ENCODE measurements around the gene NALCN. TPM values are rescaled to one million over a fixed set of nuclear protein-coding genes. Genes with fewer than 3 reads are reported as not detected.

The NALCN gene
- total RNA-seq, 1 donor from 2014 or later: 0.81 TPM

GRCh38 chr13:101065329-101065728 lies 351.0 kb downstream of the NALCN start:
- Mint-ChIP-seq H3K9me3 (ENCODE audit: unreplicated experiment) (no peaks in the 10 kb centered on the region), H3K36me3 (ENCODE audit: unreplicated experiment) (no peaks in the 10 kb centered on the region), H3K27me3 (ENCODE audit: unreplicated experiment) (no peaks in the 10 kb centered on the region), H3K4me3 (ENCODE audit: unreplicated experiment) (no peak overlapping the region), H3K4me1 (ENCODE audit: low read depth, unreplicated experiment) (no peaks in the 10 kb centered on the region), H3K27ac (ENCODE audit: unreplicated experiment) (no peak overlapping the region)
- TF ChIP-seq CTCF (IDR thresholded peaks at IDR 0.05; ENCODE audit: partially characterized antibody, unreplicated experiment): no peak
- DNase-seq: no peak

GRCh38 chr13:101059793-101060192 lies 356.5 kb downstream of the NALCN start:
- no peaks in the 10 kb centered on the region for H3K27me3 Mint-ChIP-seq (ENCODE audit: unreplicated experiment)
- no peaks in the 10 kb centered on the region for H3K4me1 Mint-ChIP-seq (ENCODE audit: low read depth, unreplicated experiment)
- H3K36me3 Mint-ChIP-seq (ENCODE audit: unreplicated experiment): peaks cover 4% of the 10 kb centered on the region
- no peaks in the 10 kb centered on the region for H3K9me3 Mint-ChIP-seq (ENCODE audit: unreplicated experiment)
- no peak for TF ChIP-seq CTCF (IDR thresholded peaks at IDR 0.05; ENCODE audit: partially characterized antibody, unreplicated experiment)
- no peak for DNase-seq
- H3K27ac Mint-ChIP-seq (ENCODE audit: unreplicated experiment): no peak overlapping the region
- H3K4me3 Mint-ChIP-seq (ENCODE audit: unreplicated experiment): no peak overlapping the region

GRCh38 chr13:101058841-101059240 lies 357.5 kb downstream of the NALCN start:
- H3K4me3 Mint-ChIP-seq (ENCODE audit: unreplicated experiment): no peak overlapping the region
- H3K27me3 Mint-ChIP-seq (ENCODE audit: unreplicated experiment): no peaks in the 10 kb centered on the region
- no peaks in the 10 kb centered on the region for H3K9me3 Mint-ChIP-seq (ENCODE audit: unreplicated experiment)
- peaks cover 4% of the 10 kb centered on the region for H3K36me3 Mint-ChIP-seq (ENCODE audit: unreplicated experiment)
- no peaks in the 10 kb centered on the region for H3K4me1 Mint-ChIP-seq (ENCODE audit: low read depth, unreplicated experiment)
- no peak for TF ChIP-seq CTCF (IDR thresholded peaks at IDR 0.05; ENCODE audit: partially characterized antibody, unreplicated experiment)
- DNase-seq: no peak
- no peak overlapping the region for H3K27ac Mint-ChIP-seq (ENCODE audit: unreplicated experiment)

GRCh38 chr13:101053301-101054093 lies 362.8 kb downstream of the NALCN start:
- peaks cover 2% of the 10 kb centered on the region for H3K27me3 Mint-ChIP-seq (ENCODE audit: unreplicated experiment)
- TF ChIP-seq CTCF (IDR thresholded peaks at IDR 0.05; ENCODE audit: partially characterized antibody, unreplicated experiment): no peak
- H3K4me1 Mint-ChIP-seq (ENCODE audit: low read depth, unreplicated experiment): no peaks in the 10 kb centered on the region
- H3K27ac Mint-ChIP-seq (ENCODE audit: unreplicated experiment): no peak overlapping the region
- no peak for DNase-seq
- no peaks in the 10 kb centered on the region for H3K9me3 Mint-ChIP-seq (ENCODE audit: unreplicated experiment)
- H3K4me3 Mint-ChIP-seq (ENCODE audit: unreplicated experiment): no peak overlapping the region
- H3K36me3 Mint-ChIP-seq (ENCODE audit: unreplicated experiment): peaks cover 4% of the 10 kb centered on the region

- no peak for DNase-seq
Measured at GRCh38 chr13:101049166-101049850, 367.0 kb downstream of the NALCN start.

More at GRCh38 chr13:101049166-101049850, 367.0 kb downstream of the NALCN start:
- Mint-ChIP-seq H3K9me3 (ENCODE audit: unreplicated experiment) (no peaks in the 10 kb centered on the region), H3K27ac (ENCODE audit: unreplicated experiment) (no peak overlapping the region), H3K27me3 (ENCODE audit: unreplicated experiment) (peaks cover 2% of the 10 kb centered on the region), H3K4me3 (ENCODE audit: unreplicated experiment) (no peak overlapping the region), H3K4me1 (ENCODE audit: low read depth, unreplicated experiment) (no peaks in the 10 kb centered on the region), H3K36me3 (ENCODE audit: unreplicated experiment) (peaks cover 10% of the 10 kb centered on the region)
- TF ChIP-seq CTCF (IDR thresholded peaks at IDR 0.05; ENCODE audit: partially characterized antibody, unreplicated experiment): no peak

Measured in glutamatergic neuron (in vitro differentiated cells).